Measurements from ENCODE around the gene DUOX2.

DNA sequence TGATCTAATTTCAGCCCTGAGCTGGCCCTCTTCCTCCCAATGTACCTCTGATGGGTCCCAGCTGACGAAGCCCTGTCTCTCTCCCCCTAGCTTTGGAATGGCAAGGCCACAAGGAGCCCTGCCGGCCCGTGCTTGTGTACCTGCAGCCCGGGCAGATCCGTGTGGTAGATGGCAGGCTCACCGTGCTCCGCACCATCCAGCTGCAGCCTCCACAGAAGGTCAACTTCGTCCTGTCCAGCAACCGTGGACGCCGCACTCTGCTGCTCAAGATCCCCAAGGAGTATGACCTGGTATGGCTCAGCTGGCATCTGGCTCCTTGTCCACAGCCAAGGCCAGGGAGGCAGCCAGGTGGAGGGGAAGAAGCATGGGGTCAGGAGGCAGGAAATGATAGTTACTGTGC lies 30.0 kb upstream of the DUOX2 start:
- TF ChIP-seq, protein P1, sequence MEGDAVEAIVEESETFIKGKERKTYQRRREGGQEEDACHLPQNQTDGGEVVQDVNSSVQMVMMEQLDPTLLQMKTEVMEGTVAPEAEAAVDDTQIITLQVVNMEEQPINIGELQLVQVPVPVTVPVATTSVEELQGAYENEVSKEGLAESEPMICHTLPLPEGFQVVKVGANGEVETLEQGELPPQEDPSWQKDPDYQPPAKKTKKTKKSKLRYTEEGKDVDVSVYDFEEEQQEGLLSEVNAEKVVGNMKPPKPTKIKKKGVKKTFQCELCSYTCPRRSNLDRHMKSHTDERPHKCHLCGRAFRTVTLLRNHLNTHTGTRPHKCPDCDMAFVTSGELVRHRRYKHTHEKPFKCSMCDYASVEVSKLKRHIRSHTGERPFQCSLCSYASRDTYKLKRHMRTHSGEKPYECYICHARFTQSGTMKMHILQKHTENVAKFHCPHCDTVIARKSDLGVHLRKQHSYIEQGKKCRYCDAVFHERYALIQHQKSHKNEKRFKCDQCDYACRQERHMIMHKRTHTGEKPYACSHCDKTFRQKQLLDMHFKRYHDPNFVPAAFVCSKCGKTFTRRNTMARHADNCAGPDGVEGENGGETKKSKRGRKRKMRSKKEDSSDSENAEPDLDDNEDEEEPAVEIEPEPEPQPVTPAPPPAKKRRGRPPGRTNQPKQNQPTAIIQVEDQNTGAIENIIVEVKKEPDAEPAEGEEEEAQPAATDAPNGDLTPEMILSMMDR (IDR thresholded peaks at IDR 0.05 in 2 of 3, conservative IDR thresholded peaks at IDR 0.05 in 1 of 3; ENCODE audit: borderline replicate concordance in 1 of 3, insufficient read depth in 1 of 3, low read depth in 2 of 3, low read length in 2 of 3) = no peak
- TF ChIP-seq, protein P2, sequence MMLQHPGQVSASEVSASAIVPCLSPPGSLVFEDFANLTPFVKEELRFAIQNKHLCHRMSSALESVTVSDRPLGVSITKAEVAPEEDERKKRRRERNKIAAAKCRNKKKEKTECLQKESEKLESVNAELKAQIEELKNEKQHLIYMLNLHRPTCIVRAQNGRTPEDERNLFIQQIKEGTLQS (IDR thresholded peaks at IDR 0.05) = no peak
- TF ChIP-seq ELF1 (IDR thresholded peaks at IDR 0.05; ENCODE audit: borderline replicate concordance, low read depth) = no peak
- TF ChIP-seq, protein P3, sequence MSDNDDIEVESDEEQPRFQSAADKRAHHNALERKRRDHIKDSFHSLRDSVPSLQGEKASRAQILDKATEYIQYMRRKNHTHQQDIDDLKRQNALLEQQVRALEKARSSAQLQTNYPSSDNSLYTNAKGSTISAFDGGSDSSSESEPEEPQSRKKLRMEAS (IDR thresholded peaks at IDR 0.05) = no peak
- TF ChIP-seq POLR2AphosphoS5 (IDR thresholded peaks at IDR 0.05; ENCODE audit: low read depth, low read length) = no peak
- no peak for TF ChIP-seq SRF (IDR thresholded peaks at IDR 0.05; ENCODE audit: low read depth)
- TF ChIP-seq SIN3A (IDR thresholded peaks at IDR 0.05; ENCODE audit: low read depth) = no peak
- TF ChIP-seq JUND (IDR thresholded peaks at IDR 0.05) = no peak
- no peak for TF ChIP-seq EZH2 (IDR thresholded peaks at IDR 0.05)
- TF ChIP-seq EGR1 (IDR thresholded peaks at IDR 0.05; ENCODE audit: low read depth) = no peak
- no peak for TF ChIP-seq POLR2A (IDR thresholded peaks at IDR 0.05; ENCODE audit: borderline replicate concordance, extremely low read depth, insufficient read depth, insufficient read length)
- no peak for TF ChIP-seq ZFX (IDR thresholded peaks at IDR 0.05)

All from HCT116 (cell line).